Brain microvascular endothelial cell (primary cell): Measurements from ENCODE around the gene CSMD2.

Source experiments
- DNase-seq: peaks from one replicate; pipeline ENCODE4 v3.0.0-alpha.2; 2020
- H3K27ac ChIP-seq: fragments of 250-450 bp; sonication (Bioruptor Pico); 2 replicates; pipeline ENCODE4 v1.5.1; 2020; ENCODE audit warnings: mild to moderate bottlenecking, moderate library complexity
- H3K27me3 ChIP-seq: fragments of 250-450 bp; sonication (Bioruptor Pico); replicated peaks from 2 replicates; pipeline ENCODE4 v1.5.1; 2020; ENCODE audit warnings: mild to moderate bottlenecking
- H3K36me3 ChIP-seq: fragments of 250-450 bp; sonication (Bioruptor Pico); replicated peaks from 2 replicates; pipeline ENCODE4 v1.5.1; 2020; ENCODE audit warnings: mild to moderate bottlenecking
- H3K4me3 ChIP-seq: 2 replicates; pipeline ENCODE4 v1.5.1; 2011; ENCODE audit warnings: low read depth, mild to moderate bottlenecking, control low read depth, low read length, moderate library complexity
- in situ Hi-C: cut with HindIII; loops from 2 replicates; pipeline ENCODE4 v1.10.0; 2017; ENCODE audit warnings: low sequenced_read_pairs, low pct_ligation_motif_present
- TF ChIP-seq, protein P1 (sequence below): IDR thresholded peaks from 2 replicates; pipeline ENCODE4 v1.5.1; 2011; ENCODE audit warnings: low read depth, mild to moderate bottlenecking, moderate library complexity, low read length, control low read depth, inconsistent platforms; ENCODE audit errors: missing control alignments

The CSMD2 gene

DNA sequence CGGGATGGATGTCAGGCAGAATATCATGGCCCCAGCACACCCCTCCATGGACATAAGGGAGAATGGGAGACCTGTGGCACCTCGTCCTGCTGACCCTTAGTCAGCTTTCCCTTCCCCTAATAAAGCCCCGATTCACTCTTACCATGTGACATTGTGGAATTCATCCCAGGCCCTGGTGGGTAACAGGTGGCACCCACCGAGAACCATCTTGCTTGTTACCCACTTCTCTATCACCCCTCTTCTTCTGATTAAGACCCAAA, 32.9 kb downstream of the CSMD2 start:
- Histone ChIP-seq H3K27ac (no peak overlapping the region), H3K4me3 (no peak overlapping the region), H3K27me3 (no peaks in the 10 kb centered on the region), H3K36me3 (no peaks in the 10 kb centered on the region)
- TF ChIP-seq, protein P1, sequence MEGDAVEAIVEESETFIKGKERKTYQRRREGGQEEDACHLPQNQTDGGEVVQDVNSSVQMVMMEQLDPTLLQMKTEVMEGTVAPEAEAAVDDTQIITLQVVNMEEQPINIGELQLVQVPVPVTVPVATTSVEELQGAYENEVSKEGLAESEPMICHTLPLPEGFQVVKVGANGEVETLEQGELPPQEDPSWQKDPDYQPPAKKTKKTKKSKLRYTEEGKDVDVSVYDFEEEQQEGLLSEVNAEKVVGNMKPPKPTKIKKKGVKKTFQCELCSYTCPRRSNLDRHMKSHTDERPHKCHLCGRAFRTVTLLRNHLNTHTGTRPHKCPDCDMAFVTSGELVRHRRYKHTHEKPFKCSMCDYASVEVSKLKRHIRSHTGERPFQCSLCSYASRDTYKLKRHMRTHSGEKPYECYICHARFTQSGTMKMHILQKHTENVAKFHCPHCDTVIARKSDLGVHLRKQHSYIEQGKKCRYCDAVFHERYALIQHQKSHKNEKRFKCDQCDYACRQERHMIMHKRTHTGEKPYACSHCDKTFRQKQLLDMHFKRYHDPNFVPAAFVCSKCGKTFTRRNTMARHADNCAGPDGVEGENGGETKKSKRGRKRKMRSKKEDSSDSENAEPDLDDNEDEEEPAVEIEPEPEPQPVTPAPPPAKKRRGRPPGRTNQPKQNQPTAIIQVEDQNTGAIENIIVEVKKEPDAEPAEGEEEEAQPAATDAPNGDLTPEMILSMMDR = no peak
- in situ Hi-C loops = no loop called here
- no peak for DNase-seq

DNA sequence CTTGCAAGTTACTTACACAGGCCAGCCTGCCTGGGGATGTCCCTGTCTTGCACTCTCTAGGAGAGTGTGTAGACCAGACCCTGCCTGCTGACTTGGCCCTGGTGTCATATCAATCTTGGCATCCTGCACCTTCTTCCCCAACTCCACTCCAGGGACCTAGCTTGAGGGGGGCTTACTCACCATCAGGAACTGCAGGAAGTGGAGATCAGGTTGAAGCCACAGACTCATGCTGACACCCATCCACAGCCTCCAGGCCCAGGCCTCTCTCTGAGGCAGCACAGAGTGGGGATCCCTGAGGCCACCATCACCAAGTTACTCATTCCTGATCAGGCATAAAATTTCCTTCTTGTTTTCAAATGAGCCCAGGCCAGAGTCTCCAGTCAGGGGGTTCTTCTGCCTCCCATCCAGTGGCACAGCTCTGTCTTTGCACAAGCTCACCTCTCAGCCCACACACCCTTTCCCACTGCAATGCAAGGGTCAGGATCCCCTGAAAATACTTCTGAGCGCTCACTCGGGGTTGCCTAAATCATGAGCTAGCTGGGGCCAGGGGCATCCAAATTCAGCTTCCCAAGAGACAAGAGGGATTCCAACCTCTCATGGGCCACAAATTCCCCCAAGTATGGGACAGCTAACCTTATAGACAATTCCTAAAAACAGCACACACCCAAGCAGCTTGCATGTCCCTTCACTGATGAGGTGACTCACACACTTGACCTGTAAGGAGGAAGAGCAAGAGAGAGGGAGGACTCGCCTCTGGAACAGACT, 33.5 kb downstream of the CSMD2 start:
- DNase-seq = no peak
- H3K27me3 ChIP-seq = no peaks in the 10 kb centered on the region
- no peaks in the 10 kb centered on the region for H3K36me3 ChIP-seq
- no peak overlapping the region for H3K4me3 ChIP-seq
- in situ Hi-C loops = no loop called here
- TF ChIP-seq, protein P1 = no peak
- H3K27ac ChIP-seq = no peak overlapping the region

DNA sequence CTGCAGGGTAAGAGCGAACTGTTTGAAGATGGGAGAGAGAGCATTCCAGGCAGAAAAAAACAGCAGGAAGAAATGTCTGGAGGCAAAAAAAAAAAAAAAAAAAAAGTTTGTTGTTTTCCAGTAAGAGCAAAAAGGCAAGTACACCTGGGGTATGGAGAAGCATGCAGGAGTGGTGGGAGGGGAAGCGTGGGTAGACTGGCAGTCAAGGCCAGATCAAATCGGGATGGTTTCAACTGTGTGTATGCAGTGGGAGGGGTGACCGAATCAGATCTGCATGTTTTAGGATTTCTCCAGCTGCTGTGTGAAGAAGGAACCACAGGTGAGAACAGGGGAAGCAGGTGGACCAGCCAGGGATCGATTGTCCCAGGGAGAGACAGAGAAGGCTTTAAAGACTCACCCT, 34.7 kb downstream of the CSMD2 start:
- TF ChIP-seq, protein P1 = no peak
- in situ Hi-C loops = no loop called here
- no peak overlapping the region for H3K4me3 ChIP-seq
- H3K36me3 ChIP-seq = no peaks in the 10 kb centered on the region
- H3K27ac ChIP-seq = no peak overlapping the region
- no peak for DNase-seq
- no peaks in the 10 kb centered on the region for H3K27me3 ChIP-seq

DNA sequence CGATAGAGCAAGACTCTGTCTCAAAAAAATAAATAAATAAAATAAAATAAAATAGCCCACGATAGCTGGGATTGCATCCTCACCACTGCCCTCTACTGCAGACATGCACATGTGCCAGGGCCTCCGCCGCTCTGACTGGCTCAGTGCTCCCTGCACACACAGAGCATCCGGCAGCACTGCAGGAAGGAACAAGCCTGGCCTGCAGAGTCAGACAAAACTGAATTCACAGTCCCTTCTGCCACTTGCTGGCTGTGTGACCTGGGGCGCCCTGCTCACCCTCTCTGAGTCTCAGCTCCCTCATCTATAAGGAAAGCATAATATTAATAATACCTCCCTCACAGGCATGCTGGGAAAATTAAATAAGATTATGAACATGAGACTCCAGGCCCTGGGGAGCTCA, 35.4 kb downstream of the CSMD2 start:
- in situ Hi-C loops = no loop called here
- no peak overlapping the region for H3K4me3 ChIP-seq
- no peaks in the 10 kb centered on the region for H3K36me3 ChIP-seq
- TF ChIP-seq, protein P1 = no peak
- no peak overlapping the region for H3K27ac ChIP-seq
- no peaks in the 10 kb centered on the region for H3K27me3 ChIP-seq
- DNase-seq = no peak

DNA sequence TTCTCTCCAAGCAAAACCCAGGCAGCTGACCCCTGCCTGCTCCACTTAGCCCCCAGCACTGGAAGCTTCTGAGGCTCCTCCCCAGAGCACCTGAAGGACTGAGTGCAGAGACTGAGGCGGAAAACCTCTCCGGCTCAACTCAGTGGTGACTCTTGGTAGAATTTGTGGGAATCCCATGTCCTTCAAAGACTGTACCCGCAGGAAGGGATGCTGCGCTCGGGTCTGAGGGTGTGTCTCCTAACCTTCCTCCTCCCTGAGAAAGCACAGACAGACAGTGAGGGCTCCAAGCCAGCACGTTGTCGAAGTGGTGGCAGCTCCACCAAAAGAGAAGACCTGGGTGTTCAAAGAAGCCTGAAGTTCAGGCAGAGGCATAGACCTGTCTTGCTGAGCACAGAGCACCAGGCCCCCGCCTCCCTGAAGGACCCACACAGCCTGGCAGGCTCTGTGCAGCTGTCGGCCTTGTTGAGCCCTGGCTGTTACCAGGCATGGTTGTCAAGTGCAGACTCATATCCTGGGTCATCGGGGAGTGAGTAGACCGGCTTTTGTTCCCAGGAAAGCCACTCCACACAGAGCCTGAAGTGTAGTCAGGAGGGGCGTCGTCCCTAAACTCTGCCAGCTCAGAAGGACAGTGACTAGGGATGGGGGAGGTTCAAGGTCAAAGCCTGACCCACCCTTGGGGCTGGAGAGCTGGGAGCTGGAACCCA, 36.7 kb downstream of the CSMD2 start:
- TF ChIP-seq, protein P1 = no peak
- Histone ChIP-seq H3K27me3 (no peaks in the 10 kb centered on the region), H3K4me3 (no peak overlapping the region), H3K36me3 (no peaks in the 10 kb centered on the region), H3K27ac (no peak overlapping the region)
- in situ Hi-C loops = no loop called here
- DNase-seq = no peak
